ENCODE data around the gene CELF2.

CELF2 gene

GRCh38 chr10:11255156-11255555, 237.5 kb downstream of the CELF2 start:
- no peak for FAIRE-seq

- no peak for FAIRE-seq
These were observed 238.2 kb downstream of the CELF2 start for GRCh38 chr10:11255796-11256444.

GRCh38 chr10:11256896-11257295, 239.2 kb downstream of the CELF2 start:
- no peak for FAIRE-seq

- no peak for FAIRE-seq
These were observed 239.9 kb downstream of the CELF2 start for GRCh38 chr10:11257440-11258090.

GRCh38 chr10:11260170-11260569, 242.5 kb downstream of the CELF2 start:
- FAIRE-seq, result no peak

- FAIRE-seq, result no peak
These were observed 243.5 kb downstream of the CELF2 start for GRCh38 chr10:11261143-11261542.

GRCh38 chr10:11261687-11262493, 244.2 kb downstream of the CELF2 start:
- FAIRE-seq, result no peak

- FAIRE-seq, result no peak
These were observed 245.0 kb downstream of the CELF2 start for GRCh38 chr10:11262494-11263345.

GRCh38 chr10:11263767-11264166, 246.1 kb downstream of the CELF2 start:
- no peak for FAIRE-seq

- FAIRE-seq, result no peak
These were observed 246.8 kb downstream of the CELF2 start for GRCh38 chr10:11264296-11265048.

- FAIRE-seq, result no peak
These were observed 247.8 kb downstream of the CELF2 start for GRCh38 chr10:11265484-11265883.

- FAIRE-seq, result no peak
These were observed 248.8 kb downstream of the CELF2 start for GRCh38 chr10:11266426-11266825.

GRCh38 chr10:11270135-11270857, 252.6 kb downstream of the CELF2 start:
- FAIRE-seq, result no peak

GRCh38 chr10:11270858-11271179, 253.1 kb downstream of the CELF2 start:
- no peak for FAIRE-seq

- FAIRE-seq, result no peak
These were observed 255.3 kb downstream of the CELF2 start for GRCh38 chr10:11272915-11273389.

GRCh38 chr10:11274452-11274851, 256.8 kb downstream of the CELF2 start:
- no peak for FAIRE-seq

GRCh38 chr10:11275651-11276050, 258.0 kb downstream of the CELF2 start:
- no peak for FAIRE-seq

GRCh38 chr10:11276449-11276990, 258.8 kb downstream of the CELF2 start:
- no peak for FAIRE-seq

- no peak for FAIRE-seq
These were observed 261.6 kb downstream of the CELF2 start for GRCh38 chr10:11279314-11279713.

GRCh38 chr10:11280187-11280932, 262.7 kb downstream of the CELF2 start:
- FAIRE-seq, result no peak

All from TTC549 (cell line).